ENCODE data around the gene CPB1. TPM values are rescaled to one million over a fixed set of nuclear protein-coding genes. Genes with fewer than 3 reads are reported as not detected.
"Not testable (repeated sequence)": the region's sequence is repeated elsewhere in the genome, so short reads cannot be mapped to it uniquely, and the experiment has no call there.

CPB1 gene
- polyA plus RNA-seq (2012; ENCODE audit: insufficient read depth, insufficient read length, low read depth): not detected

GRCh38 chr3:148827585-148827984 lies at the start of gene CPB1:
Gene CPB1 (plus strand): TSS chr3:148827811. CDS start chr3:148827824, 13 bp downstream.
- Histone ChIP-seq H3K36me3 (no peaks in the 10 kb centered on the region), H3K4me3 (ENCODE audit: low read depth, low read length) (no peak within 1 kb of the TSS), H3K27me3 (no peaks in the 10 kb centered on the region), H3K4me1 (no peaks in the 10 kb centered on the region), H3K9me3 (no peaks in the 10 kb centered on the region)
- no peak for DNase-seq
- no peak for TF ChIP-seq CTCF (IDR thresholded peaks at IDR 0.05; ENCODE audit: low read depth, low read length)

- no peak for DNase-seq
- Histone ChIP-seq H3K36me3 (no peaks in the 10 kb centered on the region), H3K9me3 (no peaks in the 10 kb centered on the region), H3K4me3 (ENCODE audit: low read depth, low read length) (no peak overlapping the region), H3K4me1 (no peaks in the 10 kb centered on the region), H3K27me3 (no peaks in the 10 kb centered on the region)
- TF ChIP-seq CTCF (IDR thresholded peaks at IDR 0.05; ENCODE audit: low read depth, low read length): no peak
These were observed 48.7 kb upstream of the CPB1 start for GRCh38 chr3:148778926-148779325.

- H3K36me3 ChIP-seq, DNase-seq: not testable (repeated sequence)
These were observed 42.6 kb upstream of the CPB1 start for GRCh38 chr3:148785026-148785425.

GRCh38 chr3:148786159-148786558 lies 41.5 kb upstream of the CPB1 start:
- DNase-seq; H3K4me3 ChIP-seq (ENCODE audit: low read depth, low read length); H3K9me3 ChIP-seq; H3K27me3 ChIP-seq; H3K36me3 ChIP-seq: not testable (repeated sequence)
- peaks cover 16% of the 10 kb centered on the region for H3K4me1 ChIP-seq

More at GRCh38 chr3:148785026-148785425, 42.6 kb upstream of the CPB1 start:
- H3K9me3 ChIP-seq; H3K4me1 ChIP-seq; H3K27me3 ChIP-seq; H3K4me3 ChIP-seq (ENCODE audit: low read depth, low read length): not testable (repeated sequence)

GRCh38 chr3:148789146-148789545 lies 38.5 kb upstream of the CPB1 start:
- Histone ChIP-seq H3K36me3 (no peaks in the 10 kb centered on the region), H3K27me3 (no peaks in the 10 kb centered on the region), H3K4me1 (peaks cover 34% of the 10 kb centered on the region), H3K9me3 (no peaks in the 10 kb centered on the region; the same call in none of the 2 replicates), H3K4me3 (ENCODE audit: low read depth, low read length) (no peak overlapping the region)
- DNase-seq: no peak
- no peak for TF ChIP-seq CTCF (IDR thresholded peaks at IDR 0.05; ENCODE audit: low read depth, low read length)

GRCh38 chr3:148789906-148790305 lies 37.7 kb upstream of the CPB1 start:
- Histone ChIP-seq H3K4me3 (ENCODE audit: low read depth, low read length) (no peak overlapping the region), H3K4me1 (peaks cover 34% of the 10 kb centered on the region), H3K27me3 (no peaks in the 10 kb centered on the region), H3K9me3 (no peaks in the 10 kb centered on the region; the same call in none of the 2 replicates), H3K36me3 (no peaks in the 10 kb centered on the region)
- DNase-seq: no peak
- no peak for TF ChIP-seq CTCF (IDR thresholded peaks at IDR 0.05; ENCODE audit: low read depth, low read length)

- no peak for TF ChIP-seq CTCF (IDR thresholded peaks at IDR 0.05; ENCODE audit: low read depth, low read length)
- Histone ChIP-seq H3K4me1 (peaks cover 34% of the 10 kb centered on the region), H3K9me3 (no peaks in the 10 kb centered on the region; the same call in none of the 2 replicates), H3K4me3 (ENCODE audit: low read depth, low read length) (no peak overlapping the region), H3K36me3 (no peaks in the 10 kb centered on the region), H3K27me3 (no peaks in the 10 kb centered on the region)
- no peak for DNase-seq
These were observed 37.2 kb upstream of the CPB1 start for GRCh38 chr3:148790370-148790769.
